ENCODE results near the gene IFNB1. TPM values are rescaled to one million over a fixed set of nuclear protein-coding genes. Genes with fewer than 3 reads are reported as not detected.

The IFNB1 gene
- total RNA-seq, 4 donors from 2014 or later, result not detected

GRCh38 chr9:21095561-21095960 is 17.8 kb upstream of the IFNB1 start:
- no peak for DNase-seq (ENCODE audit: low spot score in 2 of 2)
- intact Hi-C loops (cut with DNase I; ENCODE audit: low total_unique reads), result no loop called here
- no peak for TF ChIP-seq CTCF (IDR thresholded peaks at IDR 0.05)
- no peak for TF ChIP-seq POLR2A (IDR thresholded peaks at IDR 0.05)
- H3K4me3 ChIP-seq (ENCODE audit: low read depth, poor library complexity, severe bottlenecking), result no peak overlapping the region

GRCh38 chr9:21086538-21086937 is 8.8 kb upstream of the IFNB1 start:
- no peak for DNase-seq (ENCODE audit: low spot score in 2 of 2)
- no peak overlapping the region for H3K4me3 ChIP-seq (ENCODE audit: low read depth, poor library complexity, severe bottlenecking)
- TF ChIP-seq POLR2A (IDR thresholded peaks at IDR 0.05) (no peak), CTCF (IDR thresholded peaks at IDR 0.05) (no peak)
- WGBS, 2 donors, result 87 to 97% methylated on average over 1 of the region's 1 CpG
- intact Hi-C loops (cut with DNase I; ENCODE audit: low total_unique reads), result no loop called here

GRCh38 chr9:21085005-21085404 is 7.3 kb upstream of the IFNB1 start:
- WGBS, 2 donors, result 66 to 80% methylated on average over 1 of the region's 1 CpG
- intact Hi-C loops (cut with DNase I; ENCODE audit: low total_unique reads), result no loop called here
- DNase-seq (ENCODE audit: low spot score in 2 of 2), result no peak

GRCh38 chr9:21084242-21084850 is 6.6 kb upstream of the IFNB1 start:
- H3K4me3 ChIP-seq (ENCODE audit: low read depth, poor library complexity, severe bottlenecking), result no peak overlapping the region
- DNase-seq (ENCODE audit: low spot score in 2 of 2), result no peak
- intact Hi-C loops (cut with DNase I; ENCODE audit: low total_unique reads), result no loop called here
- TF ChIP-seq POLR2A (IDR thresholded peaks at IDR 0.05) (no peak), CTCF (IDR thresholded peaks at IDR 0.05) (no peak)

More at GRCh38 chr9:21085005-21085404, 7.3 kb upstream of the IFNB1 start:
- no peak overlapping the region for H3K4me3 ChIP-seq (ENCODE audit: low read depth, poor library complexity, severe bottlenecking)
- TF ChIP-seq POLR2A (IDR thresholded peaks at IDR 0.05) (no peak), CTCF (IDR thresholded peaks at IDR 0.05) (no peak)

GRCh38 chr9:21082671-21083070 is 4.9 kb upstream of the IFNB1 start:
- WGBS, 2 donors, result 68 to 71% methylated on average over 4 of the region's 4 CpGs
- DNase-seq (ENCODE audit: low spot score in 2 of 2), result no peak
- no peak overlapping the region for H3K4me3 ChIP-seq (ENCODE audit: low read depth, poor library complexity, severe bottlenecking)
- TF ChIP-seq CTCF (IDR thresholded peaks at IDR 0.05) (no peak), POLR2A (IDR thresholded peaks at IDR 0.05) (no peak)
- intact Hi-C loops (cut with DNase I; ENCODE audit: low total_unique reads), result no loop called here

- intact Hi-C loops (cut with DNase I; ENCODE audit: low total_unique reads), result no loop called here
- no peak overlapping the region for H3K4me3 ChIP-seq (ENCODE audit: low read depth, poor library complexity, severe bottlenecking)
- TF ChIP-seq POLR2A (IDR thresholded peaks at IDR 0.05) (no peak), CTCF (IDR thresholded peaks at IDR 0.05) (no peak)
- 30 to 39% methylated on average over 4 of the region's 4 CpGs for WGBS, 2 donors
- no peak for DNase-seq (ENCODE audit: low spot score in 2 of 2)
Observed at GRCh38 chr9:21081999-21082398, 4.3 kb upstream of the IFNB1 start.

Measured in lower leg skin (tissue), 4 donors.